GM21576 (cell line): ENCODE measurements around the gene DCANP1.
"Not testable (repeated sequence)": the region's sequence is repeated elsewhere in the genome, so short reads cannot be mapped to it uniquely, and the experiment has no call there.

Source experiments
- ATAC-seq: cut with Tn5 transposase; IDR thresholded peaks from one replicate; pipeline ENCODE4 v1.9.1; 2021; ENCODE audit warnings: mild to moderate bottlenecking, moderate library complexity; ENCODE audit not compliant: unreplicated experiment

DCANP1 gene, protein sequence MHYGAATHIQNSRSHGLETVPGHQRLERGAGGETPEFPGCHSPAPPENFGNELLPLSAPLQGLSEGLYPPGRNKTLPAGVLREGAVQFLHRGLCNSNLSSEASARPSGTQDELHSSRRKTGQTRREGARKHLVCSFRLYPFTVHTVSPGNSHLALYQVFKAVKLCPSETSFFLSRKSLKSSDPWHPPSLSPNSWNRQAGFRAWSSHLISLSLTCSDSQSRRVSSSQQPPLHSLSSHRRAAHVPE

DNA sequence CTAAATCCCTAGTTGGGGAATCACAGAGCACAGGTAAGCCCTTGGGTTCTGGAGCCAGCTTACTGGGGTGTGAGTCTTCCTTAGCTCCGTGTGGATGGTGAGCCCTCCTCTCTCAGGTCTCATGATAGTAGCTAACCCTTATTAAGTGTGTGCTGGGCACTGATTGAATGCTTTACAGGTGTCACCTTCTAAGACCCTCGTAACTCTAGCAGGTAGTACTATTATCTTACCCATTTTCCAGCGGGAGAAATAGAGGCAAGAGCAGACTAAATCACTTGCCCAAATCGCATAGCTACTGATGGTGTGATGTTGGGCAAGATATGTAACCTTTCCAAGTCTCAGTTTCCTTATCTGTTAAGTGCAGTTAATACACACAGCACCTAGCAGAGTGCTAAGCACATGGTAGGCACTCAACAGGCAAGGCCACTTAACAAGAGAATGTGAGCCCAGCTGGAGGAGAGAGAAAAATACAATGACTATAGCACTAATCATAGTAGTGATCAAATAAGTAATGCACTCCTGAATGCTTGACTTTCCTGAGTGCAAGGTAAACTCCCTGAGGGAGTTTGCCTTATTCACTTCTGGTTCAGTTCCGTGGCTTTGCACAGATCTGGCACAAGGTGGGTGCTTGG is at the start of gene DCANP1:
TSS of gene DCANP1 (minus strand) at position 51 of the 632 bp plus-strand sequence. CDS start 240 bp downstream, outside the sequence.
- ATAC-seq, result no peak

DNA sequence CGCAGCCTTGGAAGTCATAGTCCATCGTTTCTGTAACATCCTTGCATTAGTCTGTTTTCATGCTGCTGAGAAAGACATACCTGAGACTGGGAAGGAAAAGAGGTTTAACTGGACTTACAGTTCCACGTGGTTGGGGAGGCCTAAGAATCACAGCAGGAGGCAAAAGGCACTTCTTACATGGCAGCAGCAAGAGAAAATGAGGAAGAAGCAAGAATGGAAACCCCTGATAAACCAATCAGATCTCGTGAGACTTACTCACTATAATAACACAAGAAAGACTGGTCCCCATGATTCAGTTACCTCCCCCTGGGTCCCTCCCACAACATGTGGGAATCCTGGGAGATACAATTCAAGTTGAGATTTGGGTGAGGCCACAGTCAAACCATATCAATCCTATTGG is 48.4 kb upstream of the DCANP1 start:
- ATAC-seq, result not testable (repeated sequence)

DNA sequence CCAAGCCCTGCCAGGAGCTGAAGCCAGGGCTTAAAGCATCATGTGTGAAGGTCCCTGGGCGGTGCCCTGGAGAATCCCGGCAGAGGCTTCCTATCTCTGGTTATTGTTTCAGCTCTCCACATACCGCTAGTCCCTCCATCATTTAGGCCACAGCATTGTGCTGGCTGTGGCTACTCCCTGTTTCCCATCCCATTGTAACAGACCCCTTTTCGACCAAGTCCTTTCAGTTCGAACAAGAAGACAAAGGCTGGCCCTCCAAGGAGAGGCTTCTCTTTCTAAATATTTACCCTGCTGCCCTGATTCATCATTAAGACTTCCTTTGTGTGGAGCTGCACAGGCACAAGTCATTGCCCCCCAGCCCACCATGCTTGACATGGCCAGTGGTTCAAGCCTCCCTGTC is 47.0 kb upstream of the DCANP1 start:
- ATAC-seq, result no peak

DNA sequence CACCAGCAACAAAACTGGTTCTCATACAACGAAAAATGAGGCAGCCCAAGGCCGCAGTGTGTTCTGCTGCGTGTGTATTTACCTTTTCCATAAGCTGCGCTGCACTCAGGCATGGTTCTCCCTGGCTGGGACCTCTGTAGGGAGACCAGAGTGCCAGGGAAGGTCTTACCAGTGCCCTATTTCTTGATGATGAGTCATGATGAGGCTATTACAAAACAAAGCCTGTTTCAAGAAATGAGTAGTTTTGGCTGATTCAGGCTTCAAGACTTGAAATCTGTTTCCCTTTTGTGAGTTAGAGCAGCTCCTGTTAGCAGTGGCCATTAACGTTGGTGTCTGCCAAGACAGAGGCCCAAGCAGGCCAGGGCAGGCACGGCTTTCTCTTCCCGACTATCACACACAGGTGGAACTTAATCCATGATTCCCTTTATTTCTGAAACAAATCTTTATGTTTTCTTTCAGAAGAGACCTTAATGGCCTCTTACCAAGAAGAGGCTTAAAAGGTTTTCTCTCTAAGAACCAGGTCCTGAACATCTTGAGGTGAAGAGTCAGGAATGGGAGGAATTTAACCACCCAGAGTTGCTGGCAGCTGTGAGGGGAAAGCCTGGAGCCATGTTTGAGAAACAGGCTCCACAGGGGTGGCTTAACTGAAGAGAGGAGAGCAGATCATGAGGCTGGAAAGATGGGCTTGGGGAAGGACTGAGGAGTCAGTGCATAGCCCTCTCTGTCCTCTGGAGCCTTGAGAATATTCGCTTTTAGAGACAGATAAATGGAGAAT is 46.4 kb upstream of the DCANP1 start:
- no peak for ATAC-seq

DNA sequence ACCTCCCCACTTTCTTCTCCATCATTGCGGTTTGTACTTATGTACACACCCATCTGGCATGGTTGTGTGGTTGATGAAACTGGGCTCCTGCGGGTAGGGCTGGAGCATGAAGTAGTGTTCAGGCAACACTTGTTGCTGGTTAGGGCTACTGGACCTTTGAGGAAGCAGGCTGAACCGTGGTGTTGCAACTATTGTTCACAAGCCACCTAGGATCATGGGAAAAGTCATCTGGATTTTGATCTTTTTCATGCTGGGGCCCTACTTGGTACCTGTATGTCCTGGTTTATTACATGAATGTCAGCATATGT is 45.1 kb upstream of the DCANP1 start:
- no peak for ATAC-seq

DNA sequence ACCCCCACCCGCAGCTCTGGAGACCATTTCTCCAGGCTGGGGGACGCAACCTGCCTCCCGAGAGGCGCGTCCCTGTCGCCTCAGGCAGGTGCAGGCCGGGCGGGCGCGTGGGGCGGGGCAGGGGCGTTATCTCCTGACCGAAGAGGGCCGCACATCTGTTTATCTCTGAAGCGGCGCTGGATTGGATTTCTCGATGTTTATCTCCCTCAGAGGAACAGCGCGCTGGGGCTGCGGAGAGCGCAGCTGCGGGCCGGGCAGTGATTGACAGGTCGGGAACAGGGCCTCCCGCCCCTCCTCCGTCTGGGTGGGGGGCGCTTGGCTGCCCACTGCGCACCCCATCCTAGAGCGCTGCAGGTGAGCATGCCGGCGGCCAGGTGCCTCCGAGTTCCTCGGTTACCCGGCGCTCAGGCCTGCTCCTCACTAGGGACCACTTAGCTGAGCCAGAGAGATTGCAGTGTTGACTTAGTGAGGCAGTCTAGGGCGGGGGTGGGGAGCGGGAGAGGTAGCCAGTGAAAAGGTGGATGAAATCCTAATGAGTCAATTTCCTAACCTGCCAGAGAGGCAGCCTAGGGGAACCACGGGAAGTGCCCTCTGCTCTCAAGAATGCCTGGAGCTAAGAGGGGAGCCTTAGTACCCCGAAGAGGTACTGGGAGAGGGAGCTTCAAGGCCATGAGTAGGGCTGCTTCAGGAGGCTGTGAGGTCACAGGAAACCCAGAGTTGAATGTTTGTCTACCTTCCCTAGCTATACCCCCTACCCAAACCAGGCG is 44.6 kb upstream of the DCANP1 start:
- ATAC-seq, result no peak

DNA sequence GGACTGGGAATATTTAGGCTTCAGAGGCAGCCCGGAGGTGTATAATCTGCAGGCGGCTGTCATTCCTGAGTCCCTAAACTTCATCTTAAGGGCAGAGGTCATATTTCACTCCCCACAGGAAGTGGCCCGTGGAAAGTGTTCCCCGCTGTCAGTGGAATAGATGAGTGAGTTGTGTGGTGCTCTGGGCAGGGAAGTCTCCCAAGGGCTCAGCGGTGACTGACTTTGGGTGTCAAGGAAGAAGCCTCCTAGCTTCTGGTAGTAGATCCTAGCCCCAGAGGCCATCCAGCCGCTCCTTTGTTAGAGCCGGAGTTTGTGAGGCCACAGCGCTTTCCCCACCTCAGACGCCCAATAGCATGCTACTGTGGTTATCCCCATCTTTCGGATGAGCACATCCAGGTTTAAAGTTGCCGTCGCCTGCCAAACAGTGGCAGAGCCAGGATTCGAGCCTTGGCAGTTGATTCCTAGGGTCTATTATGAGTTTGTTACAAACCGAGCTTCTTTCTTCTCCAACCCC is 43.9 kb upstream of the DCANP1 start:
- ATAC-seq, result no peak

DNA sequence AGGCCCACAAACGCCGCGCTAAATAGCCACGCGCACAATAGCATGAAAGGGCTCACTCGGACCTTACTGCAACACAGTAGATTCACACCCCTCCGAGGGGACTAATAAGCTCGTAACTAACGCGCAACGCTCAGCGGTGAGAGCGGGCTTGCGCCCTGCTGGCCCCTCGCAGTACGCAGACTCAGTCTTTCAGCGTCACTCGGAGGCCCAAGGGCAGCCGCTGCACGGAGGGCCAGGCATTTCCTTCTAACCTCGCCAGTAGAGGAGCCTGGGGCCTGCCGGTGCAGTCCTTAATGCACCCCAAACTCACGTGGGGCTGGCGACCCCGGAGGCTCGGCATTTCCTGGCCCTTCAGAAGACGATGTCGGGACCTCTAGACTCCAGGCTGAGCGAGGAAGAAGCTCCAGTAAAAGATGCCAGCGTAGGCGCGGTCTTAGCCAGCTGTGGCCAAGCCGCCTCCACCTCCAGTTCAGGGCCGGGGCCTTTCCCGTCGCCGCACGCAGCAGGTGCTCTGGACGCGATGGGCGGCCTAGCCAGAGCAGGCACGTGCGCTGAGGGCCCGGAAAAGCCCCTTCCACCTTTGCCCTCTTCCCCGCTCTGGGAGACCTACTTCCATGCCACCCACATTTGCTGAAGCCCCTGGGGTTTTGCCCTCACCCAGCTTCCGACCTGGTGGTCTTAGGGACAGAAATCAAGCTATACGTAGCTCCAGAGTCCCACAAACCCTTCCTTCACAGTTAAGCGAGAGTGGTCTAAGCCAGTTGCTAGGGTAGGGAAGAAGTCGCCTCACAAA is 43.3 kb upstream of the DCANP1 start:
- ATAC-seq, result no peak

DNA sequence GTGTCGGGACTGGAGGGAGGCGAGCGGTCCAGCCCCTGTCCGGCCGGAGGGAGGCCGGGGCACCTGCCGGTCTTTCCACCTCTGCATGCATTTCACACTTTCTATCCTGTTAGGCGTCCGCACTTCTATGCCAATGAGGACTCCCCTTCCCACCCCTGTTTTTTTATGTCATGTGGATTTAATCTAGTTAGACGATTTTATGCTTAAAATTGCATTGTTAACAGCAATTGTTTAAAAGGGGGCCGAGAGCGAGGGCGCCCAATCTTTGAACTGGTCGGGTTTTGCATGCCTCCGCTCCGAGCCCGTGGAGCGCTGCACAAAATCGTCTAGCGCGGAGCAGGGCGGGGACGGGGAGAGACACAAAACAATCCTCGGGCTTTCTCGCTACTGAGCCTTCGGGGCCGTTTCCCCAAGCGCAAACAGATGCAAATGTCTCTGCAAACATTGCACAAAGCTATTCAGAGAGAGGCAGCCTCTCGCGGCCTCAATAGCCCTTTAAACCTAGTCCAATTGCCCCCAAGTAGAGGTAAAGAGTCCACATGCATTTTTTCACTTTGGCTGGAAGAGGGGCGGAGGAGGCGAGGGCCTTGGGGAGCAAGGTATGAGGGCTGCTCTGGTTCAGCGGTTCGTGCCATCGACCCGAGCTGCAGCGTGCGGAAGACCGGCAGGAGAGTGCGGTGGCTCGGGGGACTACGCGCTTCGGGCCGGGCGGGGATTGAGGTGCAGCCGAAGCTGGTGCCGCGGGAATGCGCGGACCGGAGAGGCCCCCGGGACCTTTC is 42.5 kb upstream of the DCANP1 start:
- no peak for ATAC-seq

DNA sequence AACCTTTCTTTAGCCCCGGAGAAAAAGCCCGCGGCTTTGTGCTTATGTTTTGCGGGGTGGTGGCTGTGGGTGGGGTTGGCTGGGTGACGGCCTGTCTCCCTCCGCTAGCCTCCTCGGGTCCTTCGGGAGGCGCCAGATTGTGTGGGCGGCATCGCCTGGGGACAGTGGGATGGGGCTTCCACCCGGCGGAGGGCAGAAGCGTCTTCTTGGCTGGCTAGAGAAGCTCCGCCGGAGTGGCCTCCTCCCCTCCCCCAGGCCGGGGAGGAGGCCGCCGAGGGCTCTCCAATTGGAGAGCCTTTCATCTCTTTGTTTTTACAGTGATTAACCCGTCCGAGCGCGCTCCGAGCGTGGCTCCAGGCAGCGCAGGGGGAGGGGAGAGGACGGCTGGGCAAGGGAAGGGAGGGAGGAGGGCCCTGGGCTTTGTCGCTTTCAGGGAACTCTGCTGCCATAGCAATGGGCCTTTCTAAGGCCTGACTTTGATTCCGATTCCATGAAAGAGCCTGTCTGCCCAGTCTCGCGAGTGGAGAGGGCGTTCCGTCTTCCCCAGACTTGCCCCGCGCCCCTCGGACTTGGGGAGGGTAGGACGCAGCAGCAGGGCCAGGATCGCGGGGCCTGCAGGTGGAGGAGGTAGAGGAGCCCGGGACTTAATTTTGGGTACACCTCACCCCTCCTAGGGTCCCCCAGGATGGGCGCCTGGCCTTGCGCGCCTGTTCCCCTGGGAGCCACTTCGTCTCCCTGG is 41.7 kb upstream of the DCANP1 start:
- no peak for ATAC-seq

DNA sequence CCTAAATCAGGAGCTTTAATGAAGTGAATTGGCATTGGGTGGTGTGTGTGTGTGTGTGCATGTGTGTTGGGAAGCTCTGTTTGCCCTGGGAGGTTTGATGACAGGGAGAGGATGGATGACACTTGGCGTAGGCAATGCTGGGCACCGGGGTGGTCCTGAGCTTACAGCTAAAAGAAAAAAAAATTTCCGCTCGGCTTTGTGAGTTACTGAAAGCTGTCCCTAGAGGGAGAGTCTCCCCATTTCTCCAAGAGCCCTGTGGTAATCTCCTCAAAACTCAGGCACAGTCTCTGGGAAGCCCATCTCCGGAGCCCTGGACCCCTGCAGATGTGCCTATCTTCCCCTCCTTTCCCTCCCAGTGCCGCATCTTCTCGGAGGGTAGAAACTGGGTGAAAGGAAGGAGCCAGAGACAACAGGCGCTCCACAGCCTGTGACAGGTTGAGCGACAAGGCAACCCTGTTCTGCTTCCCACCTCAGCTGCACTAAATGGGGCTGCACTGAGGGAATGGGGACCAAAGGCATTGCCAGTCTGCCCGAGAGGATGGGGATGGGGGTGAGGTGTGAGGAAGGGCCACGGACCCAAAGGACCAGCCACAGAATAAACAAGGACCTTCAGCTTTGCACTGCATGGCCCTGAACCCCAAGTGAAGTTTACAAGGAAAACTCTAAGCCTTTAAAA is 40.8 kb upstream of the DCANP1 start:
- ATAC-seq, result no peak

DNA sequence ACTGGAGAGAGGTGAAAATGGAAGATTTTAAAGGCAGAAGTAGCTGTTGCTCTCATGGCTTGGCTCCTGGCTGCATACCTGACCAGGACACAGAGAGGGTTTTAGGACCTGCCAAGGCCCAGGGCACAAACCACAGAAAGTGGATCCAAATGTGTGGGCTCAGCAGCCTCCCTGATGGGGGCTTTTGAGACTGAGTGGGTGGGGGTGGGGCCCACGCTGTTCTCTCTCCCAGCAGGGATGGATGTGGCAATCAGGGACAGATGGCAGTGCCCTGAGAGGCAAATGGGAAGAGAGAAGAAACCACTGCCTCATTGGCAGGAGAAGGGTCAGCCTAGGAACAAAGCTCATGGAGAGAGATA is 39.9 kb upstream of the DCANP1 start:
- ATAC-seq, result no peak

DNA sequence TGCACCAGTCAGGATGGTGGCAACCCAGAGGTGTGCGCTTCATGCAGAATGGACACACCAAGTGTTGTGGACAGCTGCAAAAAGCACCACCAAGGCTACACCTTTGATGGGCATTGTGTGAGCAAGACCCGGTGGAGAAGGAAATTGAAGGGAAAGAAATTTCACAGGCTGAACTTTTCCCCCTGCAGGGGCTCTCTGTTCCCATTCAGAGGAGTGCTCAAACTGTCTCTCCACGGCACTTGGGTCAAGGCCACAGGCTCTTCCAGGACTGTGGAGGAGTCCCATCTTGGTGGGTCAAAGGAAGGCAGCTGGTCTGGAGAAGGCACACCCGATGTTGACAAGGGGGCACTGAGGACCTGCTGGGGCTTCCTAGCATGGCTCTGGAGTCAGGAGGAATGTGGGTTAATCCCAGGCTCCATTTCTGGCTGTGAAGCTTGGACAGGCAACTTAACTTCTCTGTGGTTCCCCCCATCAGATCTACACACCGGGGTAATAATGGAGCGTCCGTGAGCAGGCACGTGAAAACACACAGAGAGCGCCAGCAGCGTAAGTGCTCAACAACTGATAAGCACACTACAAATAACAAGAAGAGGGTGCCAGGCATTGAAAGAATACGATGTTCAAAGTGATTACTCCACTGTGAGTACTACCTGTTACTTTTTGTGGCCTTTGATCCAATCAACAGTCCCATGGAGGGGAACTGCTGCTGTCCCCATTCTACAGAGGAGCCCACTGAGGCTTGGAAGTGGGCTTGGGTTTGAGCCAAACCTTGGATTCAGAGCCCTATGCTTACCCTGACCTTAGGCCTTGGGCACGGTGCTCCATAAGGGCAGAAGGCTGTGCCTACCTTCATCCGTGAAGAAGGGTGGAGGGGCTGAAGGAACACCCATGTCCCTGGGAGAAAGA is 39.2 kb upstream of the DCANP1 start:
- ATAC-seq, result no peak

DNA sequence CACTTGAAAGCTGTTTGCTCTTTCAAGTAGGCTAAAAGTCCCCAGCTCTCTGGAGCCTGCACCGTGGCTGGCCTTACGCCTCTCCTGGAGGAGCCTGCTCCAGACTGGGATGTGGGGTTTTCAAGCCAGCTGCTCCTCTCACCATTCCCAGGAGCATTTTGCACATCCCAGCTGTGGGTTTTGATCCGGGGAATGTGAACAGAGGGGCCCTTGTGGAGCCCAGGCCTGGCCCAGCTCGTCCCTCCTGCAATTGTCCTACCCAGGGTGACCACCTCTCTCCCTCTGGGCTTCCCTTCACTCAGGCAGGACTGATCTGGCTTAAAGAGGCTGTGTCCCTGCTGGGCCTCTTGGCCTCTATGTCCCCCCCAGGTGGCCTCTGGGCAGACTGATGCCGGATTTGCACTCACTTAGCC is 37.5 kb upstream of the DCANP1 start:
- no peak for ATAC-seq

DNA sequence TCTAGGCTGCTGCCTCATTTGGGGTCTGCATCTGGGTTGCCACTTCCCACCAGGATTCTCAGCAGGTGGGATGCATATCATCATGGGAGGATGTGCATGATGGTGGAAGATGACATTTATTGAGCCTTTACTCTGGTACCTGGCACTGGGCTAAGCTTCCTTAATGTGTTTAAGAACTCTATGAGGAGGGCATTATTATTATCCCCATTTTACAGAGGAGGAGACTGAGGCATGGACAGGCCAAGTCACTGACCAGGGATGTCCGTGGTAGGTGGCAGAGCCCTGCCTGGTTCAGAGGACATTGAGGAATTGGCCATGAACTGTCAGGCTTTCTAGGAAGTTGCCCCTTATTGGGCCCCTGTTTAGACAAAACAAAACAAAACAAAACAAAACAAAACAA is 36.1 kb upstream of the DCANP1 start:
- ATAC-seq, result no peak

DNA sequence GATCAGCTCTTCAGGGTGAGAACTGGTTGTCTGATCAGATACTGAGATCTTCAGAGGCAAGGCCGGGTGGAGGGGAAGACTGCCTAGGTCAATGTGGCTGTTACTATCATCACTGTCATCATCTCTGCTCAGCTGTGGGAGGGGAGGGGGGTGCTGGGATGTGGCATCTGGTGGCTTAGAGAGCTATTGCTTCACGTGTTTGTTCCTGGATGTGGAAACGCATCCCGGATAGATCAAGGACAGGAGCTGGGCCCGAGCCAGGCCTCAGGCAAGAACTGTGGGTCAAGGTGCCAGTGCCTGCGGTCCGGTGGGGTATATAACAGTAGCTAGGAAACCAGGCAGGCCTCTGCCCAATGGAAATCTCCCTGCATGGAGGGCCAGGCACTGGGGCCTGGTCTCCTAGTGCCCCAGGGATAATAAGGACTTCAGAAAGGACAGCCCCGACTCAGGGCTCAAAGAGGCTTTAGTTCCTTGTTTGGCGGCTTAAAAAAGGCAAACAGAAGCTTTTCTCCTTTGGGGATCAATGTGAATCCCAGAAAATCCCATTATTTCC is 35.3 kb upstream of the DCANP1 start:
- ATAC-seq, result no peak

DNA sequence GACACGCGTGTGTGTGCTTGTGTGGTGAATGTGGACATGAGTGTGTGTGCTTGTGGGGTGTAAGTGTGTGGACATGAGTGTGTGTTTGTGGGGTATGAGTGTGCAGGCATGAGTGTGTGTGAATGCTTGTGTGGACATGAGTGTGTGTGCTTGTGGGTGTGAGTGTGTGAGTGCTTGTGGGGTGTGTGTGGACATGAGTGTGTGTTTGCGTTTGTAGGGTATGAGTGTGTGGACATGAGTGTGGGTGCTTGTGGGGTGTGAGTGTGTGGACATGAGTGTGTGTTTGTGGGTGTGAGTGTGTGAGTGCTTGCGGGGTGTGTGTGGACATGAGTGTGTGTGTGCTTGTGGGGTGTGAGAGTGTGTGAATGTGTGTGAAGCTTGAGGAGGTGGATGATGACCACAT is 34.8 kb upstream of the DCANP1 start:
- ATAC-seq, result no peak
